IMR-90 (cell line): ENCODE measurements around the gene TNRC6C. TPM values are rescaled to one million over a fixed set of nuclear protein-coding genes. Genes with fewer than 3 reads are reported as not detected.

ENCODE experiments used
- ATAC-seq: fragments of 200-7000 bp; cut with Tn5 transposase; 2 replicates; pipeline ENCODE4 v1.9.1; 2020; ENCODE audit warnings: low read depth, mild to moderate bottlenecking, moderate library complexity
- BruUV-seq: library from RNA; stranded (reverse); fragments of 400-500 nt; replicated peaks from 2 replicates; lab custom pipeline; 2021; lab: Mats Ljungman, UMichigan
- CTCF ChIA-PET: fragments of 300-600 bp; formaldehyde crosslinking; extraction: SDS; loops from one replicate; lab custom pipeline; 2021; ENCODE audit warnings: antibody characterized with exemption; lab: Yijun Ruan, JAX
- POLR2A ChIA-PET: fragments of 300-600 bp; sonication (Branson Sonifier 250); formaldehyde crosslinking; loops from one replicate; lab custom pipeline; 2022; ENCODE audit warnings: antibody characterized with exemption; ENCODE audit not compliant: unreplicated experiment; lab: Charles Lee
- DNase-seq: peaks from one replicate; pipeline ENCODE4 v3.0.0; 2013
- H2AFZ ChIP-seq: replicated peaks from 2 replicates; pipeline ENCODE3; 2013; ENCODE audit warnings: low read length, mild to moderate bottlenecking; ENCODE audit not compliant: poor library complexity
- H2AK5ac ChIP-seq: 2 replicates; pipeline ENCODE4 v1.6.1; 2013; ENCODE audit warnings: low read depth, low read length, inconsistent platforms
- H2AK9ac ChIP-seq: replicated peaks from 2 replicates; pipeline ENCODE3; 2013; ENCODE audit warnings: mild to moderate bottlenecking, low read depth, low read length, moderate library complexity; ENCODE audit not compliant: poor library complexity
- H2BK120ac ChIP-seq: 2 replicates; pipeline ENCODE4 v1.6.1; 2013; ENCODE audit warnings: low read depth, low read length, inconsistent platforms
- H2BK15ac ChIP-seq: 3 replicates; pipeline ENCODE4 v1.6.1; 2013; ENCODE audit warnings: low read depth, low read length, inconsistent platforms
- H2BK20ac ChIP-seq: 2 replicates; pipeline ENCODE4 v1.6.1; 2013; ENCODE audit warnings: low read depth, mild to moderate bottlenecking, inconsistent platforms, low read length, moderate library complexity
- H2BK5ac ChIP-seq: 2 replicates; pipeline ENCODE4 v1.6.1; 2013; ENCODE audit warnings: mild to moderate bottlenecking, low read depth, low read length, inconsistent platforms; ENCODE audit not compliant: poor library complexity, severe bottlenecking
- H3K14ac ChIP-seq: replicated peaks from 2 replicates; pipeline ENCODE4 v1.6.1; 2013; ENCODE audit warnings: low read depth, low read length, inconsistent platforms
- H3K18ac ChIP-seq: 2 replicates; pipeline ENCODE4 v1.6.1; 2013; ENCODE audit warnings: low read depth, low read length, control low read depth
- H3K23ac ChIP-seq: 2 replicates; pipeline ENCODE4 v1.6.1; 2013; ENCODE audit warnings: low read depth, low read length, inconsistent platforms
- H3K27ac ChIP-seq: 2 replicates; pipeline ENCODE4 v1.5.1; 2013; ENCODE audit warnings: mild to moderate bottlenecking, control low read depth, low read length; ENCODE audit not compliant: insufficient read depth
- H3K27me3 ChIP-seq: 2 replicates; pipeline ENCODE4 v1.6.1; 2013; ENCODE audit warnings: low read length; ENCODE audit not compliant: control insufficient read depth, insufficient read depth
- H3K36me3 ChIP-seq: 2 replicates; pipeline ENCODE4 v1.6.1; 2013; ENCODE audit warnings: low read length, mixed read lengths; ENCODE audit not compliant: control insufficient read depth, insufficient read depth
- H3K4ac ChIP-seq: 2 replicates; pipeline ENCODE4 v1.6.1; 2013; ENCODE audit warnings: low read depth, low read length, inconsistent platforms
- H3K4me1 ChIP-seq: 2 replicates; pipeline ENCODE4 v1.6.1; 2013; ENCODE audit warnings: low read length, mixed read lengths; ENCODE audit not compliant: control insufficient read depth, insufficient read depth
- H3K4me2 ChIP-seq: 2 replicates; pipeline ENCODE4 v1.6.1; 2013; ENCODE audit warnings: low read depth, mild to moderate bottlenecking, control low read depth, low read length, moderate library complexity
- H3K4me3 ChIP-seq: 2 replicates; pipeline ENCODE4 v1.5.1; 2013; ENCODE audit warnings: low read depth, mild to moderate bottlenecking, control low read depth, low read length, moderate library complexity; ENCODE audit not compliant: insufficient read depth
- H3K56ac ChIP-seq: 2 replicates; pipeline ENCODE4 v1.6.1; 2013; ENCODE audit warnings: low read length, inconsistent platforms; ENCODE audit not compliant: insufficient read depth; ENCODE audit errors: extremely low read depth
- H3K79me1 ChIP-seq, 2 experiments: 2 replicates each; pipeline ENCODE4 v1.6.1; 2013; ENCODE audit warnings: low read length in 2 of 2, inconsistent platforms in 1 of 2, low read depth in 1 of 2
- H3K9ac ChIP-seq: 2 replicates; pipeline ENCODE4 v1.6.1; 2013; ENCODE audit warnings: low read depth, low read length, control low read depth
- H3K9me1 ChIP-seq: 2 replicates; pipeline ENCODE4 v1.6.1; 2013; ENCODE audit warnings: low read length, inconsistent platforms; ENCODE audit not compliant: insufficient read depth
- H3K9me3 ChIP-seq: 2 replicates; pipeline ENCODE4 v1.6.1; 2013; ENCODE audit warnings: low read length; ENCODE audit not compliant: control insufficient read depth, insufficient read depth
- H4K20me1 ChIP-seq: 2 replicates; pipeline ENCODE4 v1.6.1; 2013; ENCODE audit warnings: low read length, inconsistent platforms; ENCODE audit not compliant: insufficient read depth
- H4K5ac ChIP-seq: 2 replicates; pipeline ENCODE4 v1.6.1; 2013; ENCODE audit warnings: mild to moderate bottlenecking, low read depth, low read length, control low read depth
- H4K8ac ChIP-seq, 2 experiments: 2 replicates each; pipeline ENCODE4 v1.6.1; 2013; ENCODE audit warnings: low read depth in 2 of 2, low read length in 2 of 2, control low read depth in 1 of 2, inconsistent platforms in 1 of 2
- H4K91ac ChIP-seq: 2 replicates; pipeline ENCODE4 v1.6.1; 2013; ENCODE audit warnings: low read depth, low read length, inconsistent platforms; ENCODE audit not compliant: insufficient read depth
- BHLHE40 ChIP-seq: fragments of 150-350 bp; IDR thresholded peaks from 2 replicates; pipeline ENCODE4 v1.6.1; 2016; ENCODE audit warnings: mild to moderate bottlenecking, low read depth, low read length
- CEBPB ChIP-seq: IDR thresholded peaks from 2 replicates; pipeline ENCODE4 v1.6.1; 2012; ENCODE audit warnings: low read depth, low read length, improper control_type of control experiment
- CHD1 ChIP-seq: IDR thresholded peaks from 2 replicates; pipeline ENCODE4 v1.6.1; 2012; ENCODE audit warnings: low read depth, low read length, improper control_type of control experiment
- MAZ ChIP-seq: IDR thresholded peaks from 2 replicates; pipeline ENCODE4 v1.6.1; 2012; ENCODE audit warnings: low read depth, mild to moderate bottlenecking, low read length, improper control_type of control experiment, moderate library complexity, borderline replicate concordance
- WGBS, 2 experiments: methylation state at CpG; one replicate each; pipeline versions ENCODE4 v1.1.5 to v1.1.7; 2013; ENCODE audit warnings: missing lambda C conversion rate in 2 of 2; ENCODE audit not compliant: insufficient read length in 1 of 2; ENCODE audit errors: extremely low coverage in 2 of 2; 5-methylcytosine and 5-hydroxymethylcytosine counted together
- dilution Hi-C: fragments of 300-500 bp; cut with HindIII; formaldehyde crosslinking; loops from one replicate; pipeline ENCODE4 v1.14.3; 2018; ENCODE audit warnings: low sequenced_read_pairs; ENCODE audit not compliant: unreplicated experiment
- in situ Hi-C: fragments of 300-500 bp; cut with MboI; formaldehyde crosslinking; loops from 3 replicates; pipeline ENCODE4 v1.14.3; 2019; ENCODE audit warnings: low sequenced_read_pairs, inconsistent platforms, mixed read lengths
- intact Hi-C: fragments of 100-400 bp; cut with micrococcal nuclease; formaldehyde crosslinking; loops from 2 replicates; pipeline ENCODE4 v1.10.0; 2022
- polyA plus RNA-seq, 3 experiments: library from polyadenylated mRNA; depleted of rRNA; stranded (reverse); fragments of >200 nt; gene quantifications; 2 replicates each; pipeline ENCODE4 v1.2.3, GENCODE V29; 2012; ENCODE audit warnings: low replicate concordance in 1 of 3
- total RNA-seq: library from RNA; depleted of rRNA; stranded (reverse); fragments of >200 nt; gene quantifications from 2 replicates; pipeline ENCODE4 v1.2.3, GENCODE V29; 2012
- TF ChIP-seq, protein P1 (sequence below): fragments of 150-350 bp; IDR thresholded peaks from 2 replicates; pipeline ENCODE4 v1.6.1; 2017; ENCODE audit warnings: mild to moderate bottlenecking, antibody characterized with exemption, low read length, low read depth

Gene TNRC6C
- total and polyA plus RNA-seq, 2 of the 4 experiments (the other 2 are of a cell fraction), result 1.6 to 2.7 TPM

GRCh38 chr17:78075545-78075944, 117.0 kb downstream of the TNRC6C start:
- in situ Hi-C loops, result no loop called here
- Histone ChIP-seq H3K56ac (no peak overlapping the region), H3K4me3 (no peak overlapping the region), H4K91ac (no peak overlapping the region), H3K9me3 (no peaks in the 10 kb centered on the region), H4K8ac (no peak overlapping the region), H4K20me1 (no peaks in the 10 kb centered on the region), H3K36me3 (peaks cover 55% of the 10 kb centered on the region), H2BK120ac (no peak overlapping the region), H3K14ac (no peak overlapping the region), H2AK9ac (no peak overlapping the region), H3K27ac (no peak overlapping the region), H2AK5ac (no peak overlapping the region), H3K23ac (no peak overlapping the region), H2BK15ac (no peak overlapping the region), H3K27me3 (no peaks in the 10 kb centered on the region), H2BK20ac (no peak overlapping the region), H3K9me1 (no peaks in the 10 kb centered on the region), H3K4me1 (no peaks in the 10 kb centered on the region), H3K9ac (no peak overlapping the region), H3K18ac (no peak overlapping the region), H2AFZ (no peak overlapping the region), H3K4ac (no peak overlapping the region), H2BK5ac (no peak overlapping the region), H3K79me1 (no peaks in the 10 kb centered on the region), H3K4me2 (no peak overlapping the region), H4K5ac (no peak overlapping the region)
- ATAC-seq (no peak), DNase-seq (no peak)
- ChIA-PET POLR2A (no interaction called here), CTCF (no interaction called here)
- intact Hi-C loops, result no loop called here
- dilution Hi-C loops, result no loop called here
- BruUV-seq, result no TSS peak
- 40% methylated on average over 1 of the region's 5 CpGs; no CpG with 5 or more reads in 1 of the 2 experiments for WGBS, 2 experiments
- TF ChIP-seq, protein P1, sequence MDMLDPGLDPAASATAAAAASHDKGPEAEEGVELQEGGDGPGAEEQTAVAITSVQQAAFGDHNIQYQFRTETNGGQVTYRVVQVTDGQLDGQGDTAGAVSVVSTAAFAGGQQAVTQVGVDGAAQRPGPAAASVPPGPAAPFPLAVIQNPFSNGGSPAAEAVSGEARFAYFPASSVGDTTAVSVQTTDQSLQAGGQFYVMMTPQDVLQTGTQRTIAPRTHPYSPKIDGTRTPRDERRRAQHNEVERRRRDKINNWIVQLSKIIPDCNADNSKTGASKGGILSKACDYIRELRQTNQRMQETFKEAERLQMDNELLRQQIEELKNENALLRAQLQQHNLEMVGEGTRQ, result no peak
- TF ChIP-seq CEBPB (no peak), MAZ (no peak), CHD1 (no peak), BHLHE40 (no peak)
